Muscle layer of colon (tissue), 2 donors: ENCODE data around the gene NAV2.

Experiments
- H3K27ac ChIP-seq: one replicate; pipeline ENCODE4 v1.7.0; 2013; ENCODE audit warnings: low read depth, mild to moderate bottlenecking, low read length, moderate library complexity
- H3K27me3 ChIP-seq, 2 donors: one replicate each; pipeline ENCODE4 v1.7.0; 2013; ENCODE audit warnings: low read length in 2 of 2, mild to moderate bottlenecking in 2 of 2; ENCODE audit not compliant: insufficient read depth in 2 of 2, control insufficient read depth in 1 of 2
- H3K36me3 ChIP-seq: one replicate; pipeline ENCODE4 v1.7.0; 2013; ENCODE audit warnings: mild to moderate bottlenecking, low read length; ENCODE audit not compliant: insufficient read depth
- H3K4me1 ChIP-seq: one replicate; pipeline ENCODE4 v1.7.0; 2013; ENCODE audit warnings: mild to moderate bottlenecking, low read length; ENCODE audit not compliant: insufficient read depth
- H3K4me3 ChIP-seq, 2 donors: one replicate each; pipeline ENCODE4 v1.7.0; 2013; ENCODE audit warnings: low read length in 2 of 2, low read depth in 1 of 2, mild to moderate bottlenecking in 1 of 2, moderate library complexity in 1 of 2
- H3K9ac ChIP-seq: one replicate; pipeline ENCODE4 v1.7.0; 2013; ENCODE audit warnings: low read length
- H3K9me3 ChIP-seq: one replicate; pipeline ENCODE4 v1.7.0; 2013; ENCODE audit warnings: mild to moderate bottlenecking, low read length
- donor health status: abdominal sarcoma.
- donor health status: Adenocarcinoma of cecum.

NAV2 gene

GRCh38 chr11:19756675-19757475, 44.2 kb downstream of the NAV2 start:
- Histone ChIP-seq H3K36me3 (no peaks in the 10 kb centered on the region), H3K9ac (no peak overlapping the region), H3K4me3 (no peak overlapping the region), H3K27ac (no peak overlapping the region), H3K4me1 (peaks cover 27% of the 10 kb centered on the region), H3K9me3 (no peaks in the 10 kb centered on the region), H3K27me3 (no peaks in the 10 kb centered on the region)

GRCh38 chr11:19759389-19759788, 46.8 kb downstream of the NAV2 start:
- Histone ChIP-seq H3K27me3 (no peaks in the 10 kb centered on the region), H3K4me3 (no peak overlapping the region), H3K9ac (no peak overlapping the region), H3K36me3 (no peaks in the 10 kb centered on the region), H3K27ac (no peak overlapping the region), H3K4me1 (peaks cover 42% of the 10 kb centered on the region), H3K9me3 (no peaks in the 10 kb centered on the region)

GRCh38 chr11:19762266-19762665, 49.6 kb downstream of the NAV2 start:
- Histone ChIP-seq H3K9me3 (no peaks in the 10 kb centered on the region), H3K27me3 (no peaks in the 10 kb centered on the region), H3K9ac (no peak overlapping the region), H3K4me1 (peaks cover 44% of the 10 kb centered on the region), H3K27ac (no peak overlapping the region), H3K36me3 (no peaks in the 10 kb centered on the region), H3K4me3 (no peak overlapping the region)

GRCh38 chr11:19763330-19763729, 50.7 kb downstream of the NAV2 start:
- H3K9ac ChIP-seq = no peak overlapping the region
- no peak overlapping the region for H3K27ac ChIP-seq
- no peaks in the 10 kb centered on the region for H3K36me3 ChIP-seq
- peaks cover 50% of the 10 kb centered on the region for H3K4me1 ChIP-seq
- H3K9me3 ChIP-seq = no peaks in the 10 kb centered on the region
- H3K4me3 ChIP-seq = no peak overlapping the region
- H3K27me3 ChIP-seq = no peaks in the 10 kb centered on the region

GRCh38 chr11:19766206-19766605, 53.6 kb downstream of the NAV2 start:
- Histone ChIP-seq H3K9me3 (no peaks in the 10 kb centered on the region), H3K4me3 (no peak overlapping the region), H3K36me3 (no peaks in the 10 kb centered on the region), H3K27me3 (no peaks in the 10 kb centered on the region), H3K4me1 (peaks cover 57% of the 10 kb centered on the region), H3K9ac (no peak overlapping the region), H3K27ac (no peak overlapping the region)

- peaks cover 57% of the 10 kb centered on the region for H3K4me1 ChIP-seq
- no peak overlapping the region for H3K27ac ChIP-seq
- H3K27me3 ChIP-seq = no peaks in the 10 kb centered on the region
- no peaks in the 10 kb centered on the region for H3K9me3 ChIP-seq
- no peak overlapping the region for H3K4me3 ChIP-seq
- no peak overlapping the region for H3K9ac ChIP-seq
- H3K36me3 ChIP-seq = no peaks in the 10 kb centered on the region
Measured at GRCh38 chr11:19766810-19767209, 54.2 kb downstream of the NAV2 start.

- Histone ChIP-seq H3K27ac (no peak overlapping the region), H3K27me3 (no peaks in the 10 kb centered on the region), H3K9me3 (no peaks in the 10 kb centered on the region), H3K36me3 (no peaks in the 10 kb centered on the region), H3K4me1 (peaks cover 57% of the 10 kb centered on the region), H3K9ac (no peak overlapping the region), H3K4me3 (no peak overlapping the region)
Measured at GRCh38 chr11:19767627-19768151, 55.1 kb downstream of the NAV2 start.

- H3K4me1 ChIP-seq = peaks cover 52% of the 10 kb centered on the region
- H3K27me3 ChIP-seq = no peaks in the 10 kb centered on the region
- no peak overlapping the region for H3K4me3 ChIP-seq
- H3K27ac ChIP-seq = no peak overlapping the region
- no peaks in the 10 kb centered on the region for H3K9me3 ChIP-seq
- H3K36me3 ChIP-seq = no peaks in the 10 kb centered on the region
- H3K9ac ChIP-seq = no peak overlapping the region
Measured at GRCh38 chr11:19768197-19768596, 55.6 kb downstream of the NAV2 start.

GRCh38 chr11:19768815-19769214, 56.2 kb downstream of the NAV2 start:
- Histone ChIP-seq H3K4me1 (peaks cover 45% of the 10 kb centered on the region), H3K27ac (no peak overlapping the region), H3K9ac (no peak overlapping the region), H3K36me3 (no peaks in the 10 kb centered on the region), H3K9me3 (no peaks in the 10 kb centered on the region), H3K27me3 (no peaks in the 10 kb centered on the region), H3K4me3 (no peak overlapping the region)

GRCh38 chr11:19769820-19770219, 57.2 kb downstream of the NAV2 start:
- no peak overlapping the region for H3K27ac ChIP-seq
- no peaks in the 10 kb centered on the region for H3K9me3 ChIP-seq
- H3K4me1 ChIP-seq = peaks cover 41% of the 10 kb centered on the region
- H3K4me3 ChIP-seq = no peak overlapping the region
- H3K36me3 ChIP-seq = no peaks in the 10 kb centered on the region
- H3K9ac ChIP-seq = no peak overlapping the region
- H3K27me3 ChIP-seq = no peaks in the 10 kb centered on the region

GRCh38 chr11:19770277-19770676, 57.6 kb downstream of the NAV2 start:
- H3K9ac ChIP-seq = no peak overlapping the region
- H3K27me3 ChIP-seq = no peaks in the 10 kb centered on the region
- H3K9me3 ChIP-seq = no peaks in the 10 kb centered on the region
- peaks cover 37% of the 10 kb centered on the region for H3K4me1 ChIP-seq
- no peaks in the 10 kb centered on the region for H3K36me3 ChIP-seq
- no peak overlapping the region for H3K27ac ChIP-seq
- H3K4me3 ChIP-seq = no peak overlapping the region

- H3K9ac ChIP-seq = no peak overlapping the region
- H3K36me3 ChIP-seq = no peaks in the 10 kb centered on the region
Measured at GRCh38 chr11:19771463-19771862, 58.8 kb downstream of the NAV2 start.

More at GRCh38 chr11:19771463-19771862, 58.8 kb downstream of the NAV2 start:
- Histone ChIP-seq H3K9me3 (no peaks in the 10 kb centered on the region), H3K27me3 (no peaks in the 10 kb centered on the region), H3K4me1 (peaks cover 32% of the 10 kb centered on the region), H3K27ac (no peak overlapping the region), H3K4me3 (no peak overlapping the region)
